Brain microvascular endothelial cell (primary cell): ENCODE results near the gene NISCH.

Experiments used
- DNase-seq: peaks from one replicate; pipeline ENCODE4 v3.0.0-alpha.2; 2020
- H3K27ac ChIP-seq: fragments of 250-450 bp; sonication (Bioruptor Pico); 2 replicates; pipeline ENCODE4 v1.5.1; 2020; ENCODE audit warnings: mild to moderate bottlenecking, moderate library complexity
- H3K27me3 ChIP-seq: fragments of 250-450 bp; sonication (Bioruptor Pico); replicated peaks from 2 replicates; pipeline ENCODE4 v1.5.1; 2020; ENCODE audit warnings: mild to moderate bottlenecking
- H3K36me3 ChIP-seq: fragments of 250-450 bp; sonication (Bioruptor Pico); replicated peaks from 2 replicates; pipeline ENCODE4 v1.5.1; 2020; ENCODE audit warnings: mild to moderate bottlenecking
- H3K4me3 ChIP-seq: 2 replicates; pipeline ENCODE4 v1.5.1; 2011; ENCODE audit warnings: low read depth, mild to moderate bottlenecking, control low read depth, low read length, moderate library complexity
- CTCF ChIP-seq: IDR thresholded peaks from 2 replicates; pipeline ENCODE4 v1.5.1; 2011; ENCODE audit warnings: low read depth, mild to moderate bottlenecking, moderate library complexity, low read length, control low read depth, inconsistent platforms; ENCODE audit errors: missing control alignments
- in situ Hi-C: cut with HindIII; loops from 2 replicates; pipeline ENCODE4 v1.10.0; 2017; ENCODE audit warnings: low sequenced_read_pairs, low pct_ligation_motif_present

Gene NISCH

GRCh38 chr3:52447512-52448355, 7.7 kb upstream of the NISCH start:
- H3K4me3 ChIP-seq: no peak overlapping the region
- no peak for TF ChIP-seq CTCF
- H3K27ac ChIP-seq: no peak overlapping the region
- in situ Hi-C loops: no loop called here
- no peaks in the 10 kb centered on the region for H3K27me3 ChIP-seq
- DNase-seq: no peak
- H3K36me3 ChIP-seq: no peaks in the 10 kb centered on the region

GRCh38 chr3:52450489-52451236, 4.7 kb upstream of the NISCH start:
- DNase-seq: no peak
- in situ Hi-C loops: no loop called here
- no peak for TF ChIP-seq CTCF
- Histone ChIP-seq H3K4me3 (no peak overlapping the region), H3K27me3 (no peaks in the 10 kb centered on the region), H3K36me3 (no peaks in the 10 kb centered on the region), H3K27ac (no peak overlapping the region)

- Histone ChIP-seq H3K27ac (no peak overlapping the region), H3K4me3 (no peak overlapping the region), H3K36me3 (no peaks in the 10 kb centered on the region), H3K27me3 (no peaks in the 10 kb centered on the region)
- DNase-seq: no peak
- in situ Hi-C loops: no loop called here
- no peak for TF ChIP-seq CTCF
These were observed 3.9 kb upstream of the NISCH start for GRCh38 chr3:52451237-52452083.

GRCh38 chr3:52452126-52452525, 3.3 kb upstream of the NISCH start:
- no peak for TF ChIP-seq CTCF
- in situ Hi-C loops: no loop called here
- Histone ChIP-seq H3K27me3 (no peaks in the 10 kb centered on the region), H3K4me3 (no peak overlapping the region), H3K36me3 (no peaks in the 10 kb centered on the region), H3K27ac (no peak overlapping the region)
- DNase-seq: no peak

GRCh38 chr3:52452570-52453221, 2.7 kb upstream of the NISCH start:
- Histone ChIP-seq H3K27me3 (no peaks in the 10 kb centered on the region), H3K36me3 (no peaks in the 10 kb centered on the region), H3K4me3 (no peak overlapping the region), H3K27ac (no peak overlapping the region)
- TF ChIP-seq CTCF: no peak
- no peak for DNase-seq
- in situ Hi-C loops: no loop called here
